Right ventricle myocardium superior (tissue), 1 donor: Measurements from ENCODE around the gene ARAP1. TPM values are rescaled to one million over a fixed set of nuclear protein-coding genes. Genes with fewer than 3 reads are reported as not detected.
A peak's percentile ranks its signal among the peaks of the same experiment; 100 is the strongest.

Experiments used
- ATAC-seq: fragments of 200-7000 bp; cut with Tn5 transposase; one replicate; pipeline ENCODE4 v1.9.1; 2020; ENCODE audit warnings: mild to moderate bottlenecking; ENCODE audit not compliant: poor library complexity
- DNase-seq: peaks from one replicate; pipeline ENCODE4 v3.0.0-alpha.2; 2020
- intact Hi-C: fragments of 100-400 bp; cut with DNase I; formaldehyde crosslinking; loops from one replicate; pipeline ENCODE4 v1.11.2; 2022
- total RNA-seq: library from RNA; stranded (reverse); fragmentation: NEBNext Ultra II Directional; extraction: Animal tissue kit (Norgen Biotek cat#: 25700); gene quantifications from one replicate; pipeline ENCODE4 v1.2.1, GENCODE V29; 2021
- donor health status: DM: no; HTN: yes; CAD: no; lungs with severe emphysema.

The ARAP1 gene
- total RNA-seq, 1 donor from 2014 or later: 58.0 TPM

GRCh38 chr11:72682238-72682857 lies 69.9 kb downstream of the ARAP1 start:
- DNase-seq: no peak
- ATAC-seq: no peak
- intact Hi-C loops: loop anchor here (10.0 kb wide), 1 partner anchor 208 kb away; no protein-coding TSS in a partner anchor

GRCh38 chr11:72681226-72682153 lies 70.7 kb downstream of the ARAP1 start:
- DNase-seq: no peak
- peak; percentile 6 for ATAC-seq
- intact Hi-C loops: loop anchor here (10.0 kb wide), 1 partner anchor 207 kb away; no protein-coding TSS in a partner anchor

- intact Hi-C loops: loop anchor here (10.0 kb wide), 1 partner anchor 206 kb away; no protein-coding TSS in a partner anchor
- DNase-seq: no peak
- ATAC-seq: no peak
These were observed 71.5 kb downstream of the ARAP1 start for GRCh38 chr11:72680624-72681158.

GRCh38 chr11:72679869-72680268 lies 72.3 kb downstream of the ARAP1 start:
- intact Hi-C loops: loop anchor here (10.0 kb wide), 1 partner anchor 205 kb away; no protein-coding TSS in a partner anchor
- no peak for DNase-seq
- ATAC-seq: no peak

- no peak for DNase-seq
These were observed 73.7 kb downstream of the ARAP1 start for GRCh38 chr11:72678524-72678923.

GRCh38 chr11:72676861-72677341 lies 75.3 kb downstream of the ARAP1 start:
- intact Hi-C loops: no loop called here
- ATAC-seq (peak; percentile 70), DNase-seq (peak; percentile 80)

More at GRCh38 chr11:72678524-72678923, 73.7 kb downstream of the ARAP1 start:
- intact Hi-C loops: no loop called here
- no peak for ATAC-seq

- no peak for DNase-seq
- ATAC-seq: no peak
- intact Hi-C loops: no loop called here
These were observed 77.0 kb downstream of the ARAP1 start for GRCh38 chr11:72675221-72675620.

GRCh38 chr11:72673943-72674828 lies 78.0 kb downstream of the ARAP1 start, which contains the start of gene PDE2A:
TSS of gene PDE2A (minus strand) at chr11:72674422. CDS start at chr11:72674207, 215 bp downstream.
- DNase-seq (no peak), ATAC-seq (no peak)
- intact Hi-C loops: no loop called here

GRCh38 chr11:72673284-72673942 lies 78.8 kb downstream of the ARAP1 start:
- intact Hi-C loops: no loop called here
- DNase-seq: no peak
- no peak for ATAC-seq

GRCh38 chr11:72672597-72673238 lies 79.5 kb downstream of the ARAP1 start:
- ATAC-seq (no peak), DNase-seq (no peak)
- intact Hi-C loops: no loop called here

GRCh38 chr11:72671152-72672099 lies 80.8 kb downstream of the ARAP1 start:
- ATAC-seq (no peak), DNase-seq (no peak)
- intact Hi-C loops: no loop called here

GRCh38 chr11:72670041-72670440 lies 82.2 kb downstream of the ARAP1 start:
- no peak for DNase-seq
- intact Hi-C loops: no loop called here
- no peak for ATAC-seq

GRCh38 chr11:72669527-72669926 lies 82.7 kb downstream of the ARAP1 start:
- no peak for ATAC-seq
- intact Hi-C loops: no loop called here
- DNase-seq: no peak

GRCh38 chr11:72668629-72669347 lies 83.4 kb downstream of the ARAP1 start:
- ATAC-seq (no peak), DNase-seq (no peak)
- intact Hi-C loops: no loop called here

GRCh38 chr11:72665911-72666472 lies 86.2 kb downstream of the ARAP1 start:
- no peak for DNase-seq
- intact Hi-C loops: no loop called here
- no peak for ATAC-seq
